GM19397 (cell line): ENCODE results near the gene NANP.
"Not testable (repeated sequence)": the region's sequence is repeated elsewhere in the genome, so short reads cannot be mapped to it uniquely, and the experiment has no call there.

Source experiments
- ATAC-seq: cut with Tn5 transposase; IDR thresholded peaks from one replicate; pipeline ENCODE4 v1.9.1; 2021; ENCODE audit warnings: mild to moderate bottlenecking, moderate library complexity; ENCODE audit not compliant: unreplicated experiment

Gene NANP, protein sequence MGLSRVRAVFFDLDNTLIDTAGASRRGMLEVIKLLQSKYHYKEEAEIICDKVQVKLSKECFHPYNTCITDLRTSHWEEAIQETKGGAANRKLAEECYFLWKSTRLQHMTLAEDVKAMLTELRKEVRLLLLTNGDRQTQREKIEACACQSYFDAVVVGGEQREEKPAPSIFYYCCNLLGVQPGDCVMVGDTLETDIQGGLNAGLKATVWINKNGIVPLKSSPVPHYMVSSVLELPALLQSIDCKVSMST

DNA sequence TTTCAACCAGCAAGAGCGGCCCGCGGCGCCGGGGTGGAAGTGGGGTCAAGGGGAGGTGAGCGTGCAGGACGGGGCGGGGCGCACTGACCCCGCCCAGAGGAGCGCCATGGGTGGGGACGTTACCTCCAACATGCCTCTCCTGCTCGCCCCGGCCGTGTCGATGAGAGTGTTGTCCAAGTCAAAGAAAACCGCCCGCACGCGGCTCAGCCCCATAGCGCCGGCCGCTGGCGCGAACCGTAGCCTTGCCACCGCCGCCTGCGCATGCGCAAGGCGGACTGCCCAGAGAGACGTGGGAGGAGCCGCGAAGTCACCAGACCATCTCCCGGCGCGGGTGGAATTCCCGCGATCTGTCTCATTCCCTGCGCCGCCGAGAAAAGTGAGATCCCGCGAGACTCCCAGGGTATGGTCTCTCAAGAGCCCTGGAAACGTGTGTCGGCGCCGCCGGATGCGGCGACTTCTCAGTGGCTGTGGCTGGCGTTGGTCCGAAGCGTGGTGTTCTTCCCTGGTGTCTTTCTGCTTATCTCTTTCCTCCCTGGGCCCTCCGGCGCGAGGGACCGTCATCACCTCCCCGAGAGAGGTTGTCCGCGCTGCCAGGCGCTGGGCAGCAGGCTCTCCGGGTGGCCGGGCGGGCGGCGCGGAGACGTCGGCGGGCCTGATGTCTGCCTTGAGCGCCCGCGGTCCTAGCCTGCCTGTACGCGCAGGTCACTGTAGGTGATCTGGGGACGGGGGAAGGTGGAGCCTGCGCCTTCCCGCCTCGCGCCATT, at the start of gene NANP:
Gene NANP, minus strand, starts transcription at position 279 of the 764 bp plus-strand sequence. Its CDS starts 66 bp downstream, at position 213.
- ATAC-seq = peak; percentile 81

DNA sequence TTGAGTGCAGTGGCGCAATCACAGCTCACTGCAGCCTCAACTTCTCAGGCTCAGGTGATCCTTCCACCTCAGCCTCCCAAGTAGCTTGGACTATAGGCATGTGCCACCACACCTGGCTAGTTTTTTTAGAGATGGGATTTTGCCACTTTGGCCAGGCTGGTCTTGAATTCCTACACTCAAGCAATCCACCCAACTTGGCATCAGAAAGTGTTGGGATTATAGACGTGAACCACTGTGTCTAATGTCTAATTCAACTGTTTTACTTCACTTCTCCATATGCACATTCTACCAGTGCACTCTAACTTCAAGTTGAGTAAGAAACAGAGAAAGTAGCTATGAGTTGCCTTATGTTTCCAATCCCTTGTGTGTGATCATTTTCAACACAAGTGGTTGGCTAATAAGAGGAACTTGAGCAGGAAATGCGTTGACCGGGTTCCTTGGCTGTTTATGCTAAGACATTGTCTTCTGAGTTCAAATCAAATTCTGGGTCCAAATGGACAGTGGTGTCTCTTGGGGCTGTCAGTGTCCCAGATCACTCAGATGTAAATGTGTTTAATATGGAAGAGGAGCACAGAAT, 48.9 kb upstream of the NANP start:
- ATAC-seq = no peak

DNA sequence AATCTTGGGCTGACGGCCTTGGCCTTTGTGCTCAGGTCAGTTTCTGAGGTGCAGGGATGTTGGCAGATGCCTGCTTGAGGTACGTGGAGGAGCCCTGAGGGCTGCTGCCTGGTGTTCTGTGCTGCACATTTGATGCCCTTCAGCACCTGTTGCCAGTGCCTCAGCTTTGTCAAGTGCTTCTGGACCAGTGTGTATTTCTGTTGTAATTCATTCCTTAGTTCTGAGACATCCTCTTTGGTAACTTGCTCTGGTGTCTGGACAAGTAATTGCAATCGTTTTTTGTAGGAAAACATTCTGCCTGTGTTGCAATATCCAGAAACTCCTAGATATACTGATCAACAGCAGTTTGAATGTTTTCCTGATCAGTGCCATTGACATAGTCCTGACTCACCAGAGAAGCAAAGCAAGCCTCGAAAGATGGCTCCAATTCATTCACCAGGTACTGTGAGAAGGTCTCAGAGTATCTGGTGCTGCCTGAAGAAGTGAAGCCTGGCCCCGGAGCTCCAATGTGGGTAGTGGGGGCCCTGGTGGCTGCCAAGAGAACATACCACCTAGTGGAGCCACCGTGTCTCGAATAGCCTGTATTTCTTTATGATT, 46.1 kb upstream of the NANP start:
- ATAC-seq = no peak

DNA sequence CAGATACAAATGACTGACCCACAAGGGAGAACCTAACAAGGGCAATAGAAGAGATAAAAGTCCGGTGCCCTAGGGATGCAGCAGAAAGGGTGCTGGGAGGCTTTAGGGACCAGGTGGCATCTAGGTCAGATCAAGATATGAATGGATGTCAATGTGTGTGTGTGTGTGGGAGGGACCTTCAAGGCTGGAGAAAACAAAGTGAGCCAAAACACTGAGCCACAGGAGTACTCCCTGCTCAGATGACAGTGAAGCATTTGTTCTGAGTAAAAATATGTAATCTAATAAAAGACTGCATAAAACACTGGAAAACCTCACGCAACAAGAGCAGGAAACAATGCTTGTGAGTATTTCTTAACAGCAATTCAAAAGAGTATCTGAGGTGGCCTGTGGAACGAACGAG, 44.6 kb upstream of the NANP start:
- ATAC-seq = no peak

DNA sequence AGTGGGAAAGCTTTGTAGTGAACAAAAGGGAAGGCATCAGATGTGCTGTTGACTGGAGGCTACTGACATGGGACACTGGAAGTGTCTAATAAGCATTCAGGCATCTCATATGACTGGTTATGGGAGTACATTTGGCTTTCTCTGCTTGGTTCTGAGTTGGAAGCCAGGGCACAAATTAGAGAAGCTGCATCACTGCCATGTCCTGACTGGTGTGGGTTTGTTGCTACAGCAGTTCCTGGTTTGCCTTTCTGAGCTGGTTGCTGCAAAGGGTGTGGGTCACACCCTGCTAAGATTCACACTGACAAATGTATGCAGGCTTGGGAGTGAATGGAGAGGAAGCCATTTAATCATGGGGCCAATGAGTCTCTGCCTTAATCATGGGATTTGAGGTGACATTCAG, 36.2 kb upstream of the NANP start:
- ATAC-seq = no peak

DNA sequence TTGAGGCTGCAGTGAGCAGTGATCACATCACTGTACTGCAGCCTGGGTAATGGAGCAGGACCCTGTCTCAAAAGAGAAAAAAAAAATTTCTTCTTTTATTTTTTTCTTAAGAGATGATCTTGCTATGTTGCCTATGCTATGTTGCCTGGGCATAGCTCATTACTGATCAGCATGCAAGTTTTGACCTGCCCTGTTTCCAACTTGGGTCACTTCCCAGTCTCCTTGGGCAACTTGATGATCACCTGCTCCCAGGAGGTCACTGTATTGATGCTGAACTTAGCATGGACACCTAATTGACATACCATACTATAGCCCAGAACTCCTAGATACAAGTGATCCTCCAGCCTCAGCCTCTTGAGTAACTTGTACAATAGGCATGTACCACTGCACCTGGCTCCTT, 30.7 kb upstream of the NANP start:
- ATAC-seq = no peak

DNA sequence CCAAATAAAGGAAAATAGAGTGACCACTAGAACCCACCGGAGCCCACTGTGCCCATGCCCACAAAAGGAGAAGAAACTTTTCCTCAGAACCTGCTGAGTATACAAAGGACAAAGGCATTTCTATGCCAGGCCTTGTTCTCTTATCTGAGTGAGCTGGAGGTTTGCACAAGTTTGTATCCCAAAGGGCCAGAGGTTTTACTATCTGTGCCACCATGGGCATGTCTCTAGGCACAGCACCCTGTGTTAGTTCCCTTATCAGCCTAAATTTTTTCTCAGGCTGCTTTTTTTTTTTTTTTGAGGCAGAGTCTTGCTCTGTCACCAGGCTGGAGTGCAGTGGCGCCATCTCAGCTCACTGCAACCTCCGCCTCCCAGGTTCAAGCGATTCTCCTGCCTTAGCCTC, 29.1 kb upstream of the NANP start:
- ATAC-seq = not testable (repeated sequence)

DNA sequence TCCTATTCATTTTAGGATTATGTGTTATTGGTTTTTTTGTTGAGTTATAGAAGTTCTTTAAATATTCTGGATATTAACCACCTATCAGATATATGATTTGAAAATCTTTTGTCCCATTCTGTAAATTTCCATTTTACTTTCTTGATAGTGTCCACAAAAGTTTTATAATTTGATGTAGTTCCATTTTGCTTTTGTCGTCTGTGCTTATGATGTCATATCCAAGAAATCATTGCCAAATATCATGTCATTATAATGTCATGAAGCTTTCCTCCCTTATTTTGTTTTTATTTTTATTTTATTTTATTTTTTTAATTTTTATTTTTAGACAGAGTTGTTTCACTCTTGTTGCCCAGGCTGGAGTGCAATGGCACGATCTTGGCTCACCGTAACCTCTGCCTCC, 21.0 kb upstream of the NANP start:
- no peak for ATAC-seq

DNA sequence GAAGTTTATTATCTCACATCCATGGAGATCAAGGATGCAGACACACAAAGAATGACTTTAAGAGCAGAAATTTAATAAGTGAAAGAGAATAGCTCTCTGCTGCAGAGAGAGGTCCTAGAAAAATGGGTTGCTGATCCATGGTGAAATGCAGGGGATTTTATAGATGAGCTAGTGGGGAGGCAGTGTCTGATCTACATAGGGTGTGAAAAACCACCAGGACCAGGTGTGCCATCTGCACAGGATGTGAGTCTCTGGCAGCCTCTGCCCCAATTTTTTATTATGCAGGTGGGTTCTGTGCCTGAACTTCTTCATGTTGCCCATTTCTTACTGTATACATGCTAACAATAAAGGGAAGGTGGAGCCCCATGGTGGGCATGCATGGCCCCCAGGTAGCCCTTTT, 19.9 kb upstream of the NANP start:
- ATAC-seq = no peak

DNA sequence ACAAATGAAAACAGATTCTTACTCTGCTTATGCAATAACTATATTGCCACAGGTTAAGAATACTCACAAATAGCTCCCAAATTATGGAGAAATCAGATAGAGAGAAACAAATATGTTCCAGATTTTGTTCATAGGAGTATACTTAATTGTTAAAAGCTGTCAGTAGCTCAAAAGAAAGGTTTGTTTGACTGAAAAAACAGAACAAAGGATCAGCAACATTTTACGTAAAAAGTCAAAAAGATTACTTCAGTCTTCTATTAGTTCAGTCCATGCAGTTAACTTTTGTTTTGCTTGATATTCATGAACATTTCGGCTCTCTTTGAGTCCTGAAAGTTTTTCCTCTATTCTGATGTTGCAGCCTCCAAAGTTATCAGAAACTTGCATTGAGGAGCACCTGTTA, 13.4 kb upstream of the NANP start:
- no peak for ATAC-seq

DNA sequence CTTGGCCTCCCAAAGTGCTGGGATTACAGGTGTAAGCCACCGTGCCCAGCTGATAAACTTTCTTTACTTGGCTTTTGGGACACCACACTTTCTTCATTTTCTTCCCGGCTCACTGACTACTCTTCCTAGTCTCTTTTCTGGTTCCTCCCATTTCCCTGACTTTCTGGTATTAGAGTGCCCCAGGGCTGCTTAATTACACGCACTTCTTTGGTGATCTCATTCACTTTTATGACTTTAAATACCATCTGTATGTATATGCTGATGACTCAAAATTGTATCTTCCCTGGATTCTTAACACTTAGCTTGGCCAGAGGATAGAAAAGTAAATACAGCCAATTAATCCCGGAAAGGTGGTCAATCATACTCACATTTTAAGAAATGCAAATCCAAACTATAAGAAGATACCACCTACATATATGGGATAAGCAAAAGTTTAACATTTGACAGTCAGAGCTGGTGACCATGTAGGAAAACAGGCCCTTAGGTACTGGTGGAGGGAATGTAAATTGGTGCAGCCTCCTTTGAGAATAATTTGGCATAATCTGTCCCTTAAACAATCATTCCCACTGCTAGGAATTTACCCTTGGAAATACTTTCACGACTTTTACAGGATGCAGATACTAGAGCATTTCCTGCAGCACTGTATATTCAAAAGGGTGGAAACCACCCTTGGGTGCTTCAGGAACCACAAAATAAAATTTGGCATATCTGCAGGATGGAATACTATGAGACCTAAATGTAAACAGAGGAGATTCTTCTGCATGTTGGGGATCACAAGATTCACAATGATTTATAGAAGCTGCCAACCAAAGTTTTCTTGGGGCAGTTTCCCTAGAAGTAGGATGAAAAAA, 9.4 kb upstream of the NANP start:
- ATAC-seq = no peak

DNA sequence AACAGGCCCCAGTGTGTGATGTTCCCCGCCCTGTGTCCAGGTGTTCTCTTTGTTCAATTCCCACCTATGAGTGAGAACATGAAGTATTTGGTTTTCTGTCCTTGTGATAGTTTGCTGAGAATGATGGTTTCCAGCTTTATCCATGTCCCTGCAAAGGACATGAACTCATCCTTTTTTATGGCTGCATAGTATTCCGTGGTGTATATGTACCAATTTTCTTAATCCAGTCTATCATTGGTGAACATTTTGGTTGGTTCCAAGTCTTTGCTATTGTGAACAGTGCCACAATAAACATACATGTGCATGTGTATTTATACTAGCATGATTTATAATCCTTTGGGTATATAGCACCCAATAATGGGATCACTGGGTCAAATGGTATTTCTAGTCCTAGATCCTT, 6.8 kb upstream of the NANP start:
- ATAC-seq = not testable (repeated sequence)

DNA sequence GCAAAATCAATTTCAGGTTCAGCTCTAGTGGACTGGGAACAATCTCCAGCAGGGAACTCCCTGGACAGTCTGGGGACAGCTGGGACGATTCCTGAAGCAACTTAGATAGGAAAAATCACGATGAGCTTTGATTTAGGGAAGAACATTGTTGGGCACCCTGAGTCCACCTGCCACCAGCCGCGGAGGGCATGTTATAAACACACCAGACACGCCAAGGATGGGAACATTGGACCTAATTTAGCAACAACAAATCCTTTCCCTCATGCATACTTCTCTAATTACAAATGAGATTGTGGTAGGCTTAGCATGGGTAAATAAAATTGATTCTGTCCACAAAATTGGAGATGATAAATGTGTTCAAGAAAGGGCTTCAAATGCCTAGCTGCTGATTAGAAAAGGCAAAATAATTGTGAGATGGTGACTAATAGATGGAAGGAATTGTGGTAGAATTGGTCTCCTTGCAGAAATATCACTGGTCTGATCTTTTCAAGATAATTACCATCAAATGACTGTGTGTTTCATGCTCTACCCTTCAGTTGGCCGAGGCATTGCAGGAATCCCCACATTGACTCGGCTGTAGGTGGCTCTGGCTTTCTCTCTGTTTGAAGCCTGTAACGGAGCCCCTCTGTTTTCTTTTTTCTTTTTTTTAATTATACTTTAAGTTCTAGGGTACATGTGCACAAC, 6.1 kb upstream of the NANP start:
- ATAC-seq = no peak

DNA sequence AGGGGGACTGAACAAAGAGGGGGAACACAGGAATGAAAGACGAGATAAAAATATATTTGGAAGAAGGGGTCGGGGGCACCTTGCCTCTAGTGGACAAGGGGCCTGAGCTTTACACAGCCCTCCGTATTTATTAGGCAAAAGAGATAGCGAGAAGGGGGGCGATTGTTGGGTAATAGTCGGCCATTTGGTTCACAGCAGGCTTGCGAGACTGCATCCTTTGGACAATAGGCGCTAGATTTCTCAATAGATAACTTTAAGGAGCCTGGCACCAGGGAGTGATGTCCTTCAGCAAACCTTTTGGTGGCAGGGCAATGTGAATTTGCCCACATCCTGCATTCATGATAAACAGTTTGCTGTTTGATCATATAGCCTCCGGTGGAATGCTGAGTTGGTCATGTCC, 3.0 kb upstream of the NANP start:
- no peak for ATAC-seq

DNA sequence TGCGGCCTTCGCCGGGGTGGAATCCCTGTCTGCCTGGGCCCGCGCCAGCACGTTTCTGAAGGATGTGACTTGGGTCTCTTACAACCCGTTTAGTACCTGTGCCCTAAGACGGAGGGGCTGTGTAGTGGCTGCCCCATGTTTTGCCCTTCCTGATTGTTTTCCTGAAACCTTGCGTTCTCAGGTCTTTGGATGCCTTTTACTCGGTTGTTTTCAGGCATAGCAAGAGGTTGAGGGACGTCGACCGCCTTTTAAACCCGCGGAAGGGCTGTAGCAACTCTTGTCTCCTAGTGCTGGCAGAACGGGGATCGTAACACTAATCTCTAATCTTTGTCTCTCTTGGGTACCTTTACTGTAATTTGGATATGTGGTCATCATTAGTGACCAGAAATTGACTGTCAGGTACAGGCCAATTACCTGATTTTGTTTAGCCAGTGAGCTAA, 706 bp upstream of the NANP start:
- no peak for ATAC-seq

DNA sequence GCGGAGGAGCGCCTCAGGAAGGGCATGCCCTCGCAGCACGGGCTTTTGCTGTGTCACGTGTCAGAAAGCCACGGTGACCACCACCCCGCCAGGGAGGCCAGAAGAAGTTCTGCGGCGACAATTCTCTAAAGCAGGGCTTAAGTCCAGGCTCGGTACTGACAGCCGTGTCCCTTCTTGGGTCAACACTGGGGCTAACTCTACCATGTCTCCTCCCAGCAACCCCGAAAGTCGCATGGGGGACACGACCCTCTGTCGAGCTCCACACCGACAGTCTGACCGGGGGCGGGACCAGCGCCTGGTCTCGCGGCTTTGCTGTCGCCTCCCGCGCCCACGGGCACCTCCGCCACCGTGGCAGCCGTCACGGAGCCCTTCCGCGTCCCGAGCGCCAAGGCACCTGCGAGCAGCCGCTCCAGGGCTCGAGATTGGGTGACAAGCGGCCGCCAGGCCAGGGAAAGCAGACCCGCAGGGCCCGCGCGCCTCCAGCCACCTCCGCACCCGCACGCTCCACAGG, 534 bp downstream of the NANP start:
- ATAC-seq = peak; percentile 16

DNA sequence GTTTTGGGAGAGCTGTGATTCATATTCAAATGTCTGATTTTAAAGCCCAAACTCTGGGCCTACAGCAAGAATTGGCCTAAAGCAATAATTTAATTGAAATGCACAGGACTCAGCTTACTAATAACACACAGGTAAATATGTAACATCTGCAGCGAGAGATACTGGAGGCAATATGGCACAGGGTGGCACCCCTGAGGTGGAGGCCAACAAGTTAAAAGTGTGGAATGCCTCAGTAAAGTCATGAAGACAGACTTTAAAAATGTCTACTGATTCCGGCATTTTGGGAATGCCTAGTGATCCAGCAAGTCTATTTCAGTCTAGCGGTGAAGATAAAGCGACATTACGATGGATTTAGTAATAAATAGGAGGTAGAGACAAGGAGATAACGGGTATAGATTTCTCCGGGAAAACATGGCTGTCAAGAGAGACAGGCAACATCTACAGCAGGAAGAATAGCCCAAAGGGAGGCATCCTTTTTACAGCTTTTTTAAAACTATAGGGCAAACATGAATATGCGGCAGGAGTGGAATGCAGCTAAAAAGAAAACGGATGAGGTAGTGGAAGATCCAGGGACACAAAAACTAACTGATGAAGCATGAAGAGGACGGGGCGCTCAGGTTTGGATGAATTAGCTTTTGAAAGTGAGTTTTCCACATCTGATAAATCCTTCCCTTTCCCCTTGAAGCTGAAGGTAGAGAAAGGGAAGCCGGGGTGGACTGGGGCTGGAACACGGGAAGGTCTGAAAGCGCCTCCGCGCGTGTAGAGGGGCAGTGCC, 1.2 kb downstream of the NANP start:
- no peak for ATAC-seq

DNA sequence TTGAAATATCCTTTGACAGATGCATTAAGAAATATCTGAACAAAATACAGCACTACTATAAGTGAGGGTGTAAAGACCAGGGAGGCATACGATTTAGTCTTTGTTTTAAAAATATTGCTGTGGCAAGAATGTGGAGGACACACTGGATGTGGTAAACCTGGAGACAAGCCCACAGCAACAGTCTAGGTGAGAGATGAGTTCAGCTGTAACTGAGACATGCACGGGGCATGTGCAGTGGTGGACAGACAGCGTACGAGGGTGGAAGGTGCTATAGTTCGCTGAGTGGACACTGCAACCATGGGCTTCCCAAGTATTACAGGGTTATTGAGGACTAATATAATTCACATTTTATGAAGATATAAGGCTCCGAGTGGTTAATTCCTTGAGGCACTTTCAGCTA, 1.8 kb downstream of the NANP start:
- ATAC-seq = no peak

DNA sequence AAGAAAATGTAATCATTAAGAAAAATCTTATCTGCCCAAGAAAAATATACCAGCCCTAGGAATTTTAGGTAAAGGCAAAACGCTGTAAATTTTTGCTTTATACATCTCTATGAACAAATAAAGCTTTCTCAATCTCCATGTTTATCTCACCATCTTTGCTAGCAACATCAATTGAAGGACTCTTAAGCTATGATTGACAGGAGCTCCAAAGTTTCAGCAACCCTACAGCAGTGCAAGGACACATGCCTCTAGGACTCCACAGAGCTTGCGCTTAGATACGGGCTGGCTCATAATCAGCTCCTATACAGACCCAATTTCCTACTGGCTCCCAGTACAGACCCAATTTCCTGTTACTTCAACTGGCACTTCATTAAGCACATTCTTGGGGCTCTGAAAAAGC, 4.3 kb downstream of the NANP start:
- no peak for ATAC-seq
